Subcutaneous adipose tissue (tissue), 4 donors: ENCODE measurements around the gene PTTG1IP. TPM values are rescaled to one million over a fixed set of nuclear protein-coding genes. Genes with fewer than 3 reads are reported as not detected.

Source experiments
- total RNA-seq, 4 donors: library from RNA; depleted of rRNA; stranded (reverse); fragments of >200 nt; gene quantifications; one replicate each; pipeline ENCODE4 v1.1.0, GENCODE V29; 2016
- TF ChIP-seq, protein P1 (sequence below): fragments of 450-650 bp; IDR thresholded peaks from one replicate; pipeline ENCODE4 v1.5.1; 2016; ENCODE audit warnings: low read depth, mild to moderate bottlenecking, control low read depth, antibody characterized with exemption, moderate library complexity

The PTTG1IP gene
- total RNA-seq, 4 donors from 2014 or later, result 131 to 244 (median 148) TPM

DNA sequence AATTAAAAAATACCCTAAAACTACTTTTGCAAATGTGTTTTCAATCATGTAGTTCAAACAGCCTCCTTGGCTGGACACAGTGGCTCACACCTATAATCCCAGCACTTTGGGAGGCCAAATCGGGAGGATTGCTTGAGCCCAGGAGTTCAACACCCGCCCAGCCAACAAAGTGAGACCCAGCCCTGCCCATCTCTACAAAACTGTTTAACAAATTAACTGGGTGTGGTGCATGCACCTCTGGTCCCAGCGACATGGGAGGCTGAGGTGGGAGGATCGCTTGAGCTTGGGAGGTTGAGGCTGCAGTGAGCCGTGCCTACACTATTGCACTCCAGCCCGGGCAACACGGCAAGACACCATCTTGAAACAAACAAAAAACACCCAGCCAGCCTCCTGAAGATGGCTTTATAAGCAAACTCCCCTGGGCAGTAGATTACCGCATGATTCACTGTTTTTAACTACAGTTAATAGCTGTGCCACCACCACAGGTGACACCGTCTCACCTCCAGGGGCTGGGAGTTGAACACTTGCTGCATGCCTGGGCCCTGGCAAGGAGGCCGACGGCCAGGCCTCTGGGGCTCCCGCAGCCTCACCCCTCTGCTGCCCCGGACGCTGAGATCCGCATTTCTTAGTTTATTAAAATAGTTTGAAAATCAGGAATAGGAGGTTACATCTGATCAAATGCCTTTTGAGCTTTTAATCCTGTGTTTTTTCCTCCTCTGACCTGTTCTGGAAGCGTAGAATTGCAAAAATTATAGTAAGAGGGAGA, 16.2 kb downstream of the PTTG1IP start:
- TF ChIP-seq, protein P1, sequence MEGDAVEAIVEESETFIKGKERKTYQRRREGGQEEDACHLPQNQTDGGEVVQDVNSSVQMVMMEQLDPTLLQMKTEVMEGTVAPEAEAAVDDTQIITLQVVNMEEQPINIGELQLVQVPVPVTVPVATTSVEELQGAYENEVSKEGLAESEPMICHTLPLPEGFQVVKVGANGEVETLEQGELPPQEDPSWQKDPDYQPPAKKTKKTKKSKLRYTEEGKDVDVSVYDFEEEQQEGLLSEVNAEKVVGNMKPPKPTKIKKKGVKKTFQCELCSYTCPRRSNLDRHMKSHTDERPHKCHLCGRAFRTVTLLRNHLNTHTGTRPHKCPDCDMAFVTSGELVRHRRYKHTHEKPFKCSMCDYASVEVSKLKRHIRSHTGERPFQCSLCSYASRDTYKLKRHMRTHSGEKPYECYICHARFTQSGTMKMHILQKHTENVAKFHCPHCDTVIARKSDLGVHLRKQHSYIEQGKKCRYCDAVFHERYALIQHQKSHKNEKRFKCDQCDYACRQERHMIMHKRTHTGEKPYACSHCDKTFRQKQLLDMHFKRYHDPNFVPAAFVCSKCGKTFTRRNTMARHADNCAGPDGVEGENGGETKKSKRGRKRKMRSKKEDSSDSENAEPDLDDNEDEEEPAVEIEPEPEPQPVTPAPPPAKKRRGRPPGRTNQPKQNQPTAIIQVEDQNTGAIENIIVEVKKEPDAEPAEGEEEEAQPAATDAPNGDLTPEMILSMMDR, result no peak

DNA sequence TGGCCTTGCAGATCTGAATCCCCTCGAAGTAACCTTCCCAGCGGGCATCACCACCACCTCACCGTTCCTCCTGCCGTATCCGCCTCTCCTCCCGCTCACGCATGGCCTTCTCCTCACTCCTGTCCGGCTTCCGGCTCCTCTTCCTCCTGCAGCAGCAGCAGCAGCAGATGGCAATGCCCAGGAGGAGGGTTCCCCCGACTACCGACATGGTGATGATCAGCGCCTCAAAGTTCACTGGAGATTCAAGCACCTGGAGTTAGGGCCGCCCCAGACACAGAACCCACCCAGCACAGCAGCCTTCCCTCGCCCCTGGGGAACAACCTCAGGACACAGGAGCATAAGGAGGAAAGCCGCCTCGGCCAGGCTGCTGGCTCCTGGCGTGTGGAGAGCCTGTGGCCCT, 17.4 kb downstream of the PTTG1IP start:
- TF ChIP-seq, protein P1, result no peak

DNA sequence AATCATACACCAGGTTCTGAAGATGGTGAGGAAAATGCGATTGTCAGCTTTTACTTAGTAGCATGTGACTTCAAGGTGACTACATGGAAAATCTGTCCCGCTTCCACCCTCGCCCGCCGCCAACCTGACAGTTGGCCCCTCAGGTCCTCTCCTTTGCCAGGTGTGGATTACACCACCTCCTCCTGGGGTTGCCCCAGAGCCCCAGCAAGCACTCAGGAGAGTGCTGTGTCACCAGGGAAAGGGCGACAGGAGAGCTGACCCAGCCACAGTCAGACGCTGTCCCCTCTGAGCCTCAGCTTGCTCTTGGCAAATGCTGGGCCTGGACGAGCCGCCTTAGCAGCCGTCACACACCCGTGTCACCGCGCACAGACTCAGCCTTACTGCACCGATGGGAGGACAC, 17.9 kb downstream of the PTTG1IP start:
- TF ChIP-seq, protein P1, result no peak

DNA sequence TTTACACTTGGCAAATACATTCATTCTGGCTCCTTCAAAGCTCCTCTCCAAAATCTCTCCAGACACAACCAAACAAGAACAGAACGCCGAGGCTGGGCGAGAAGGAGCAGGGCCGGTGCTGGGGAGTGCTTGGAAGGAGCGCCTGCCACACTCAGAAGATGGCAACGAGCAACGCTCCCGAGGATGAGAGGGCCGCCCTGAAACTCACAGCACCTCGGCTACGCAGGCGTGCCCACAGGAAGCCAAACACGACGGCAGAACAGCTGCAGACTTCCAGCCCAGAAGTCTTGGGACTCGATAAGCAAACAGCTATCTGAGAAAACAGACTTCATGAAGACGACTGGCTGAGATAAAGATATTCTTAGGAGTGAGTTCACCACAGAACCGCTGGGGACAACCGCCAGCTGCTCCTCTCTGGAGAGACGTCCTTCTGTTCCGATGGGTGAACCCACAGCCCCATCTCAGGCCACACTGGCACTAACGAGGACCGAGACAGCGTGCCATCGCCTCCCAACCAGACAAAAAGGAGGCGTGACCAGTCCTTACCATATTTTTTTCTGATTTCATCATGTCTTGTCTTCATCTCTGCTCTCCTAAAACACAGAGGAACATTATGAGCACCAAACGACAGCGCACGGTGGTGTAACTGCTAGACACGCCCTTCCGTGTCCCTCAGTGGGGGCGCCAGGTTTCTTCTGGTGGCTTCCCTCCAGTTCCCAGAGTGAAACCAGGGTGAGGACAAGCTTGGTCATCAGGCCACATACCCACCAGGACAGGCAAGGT, 18.6 kb downstream of the PTTG1IP start:
- TF ChIP-seq, protein P1, result no peak

DNA sequence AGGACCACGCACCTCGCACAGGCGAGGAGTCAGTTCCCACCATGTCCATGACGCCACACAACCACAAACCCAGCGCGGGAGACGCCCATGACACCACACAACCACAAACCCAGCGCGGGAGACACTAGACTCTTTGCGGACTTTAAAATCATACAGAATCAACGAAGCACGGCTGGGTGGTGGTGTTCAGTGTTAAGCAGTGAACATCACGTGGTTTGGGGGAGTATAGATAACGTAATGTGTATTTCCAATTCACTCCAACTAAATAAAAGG, 19.2 kb downstream of the PTTG1IP start:
- TF ChIP-seq, protein P1, result no peak

DNA sequence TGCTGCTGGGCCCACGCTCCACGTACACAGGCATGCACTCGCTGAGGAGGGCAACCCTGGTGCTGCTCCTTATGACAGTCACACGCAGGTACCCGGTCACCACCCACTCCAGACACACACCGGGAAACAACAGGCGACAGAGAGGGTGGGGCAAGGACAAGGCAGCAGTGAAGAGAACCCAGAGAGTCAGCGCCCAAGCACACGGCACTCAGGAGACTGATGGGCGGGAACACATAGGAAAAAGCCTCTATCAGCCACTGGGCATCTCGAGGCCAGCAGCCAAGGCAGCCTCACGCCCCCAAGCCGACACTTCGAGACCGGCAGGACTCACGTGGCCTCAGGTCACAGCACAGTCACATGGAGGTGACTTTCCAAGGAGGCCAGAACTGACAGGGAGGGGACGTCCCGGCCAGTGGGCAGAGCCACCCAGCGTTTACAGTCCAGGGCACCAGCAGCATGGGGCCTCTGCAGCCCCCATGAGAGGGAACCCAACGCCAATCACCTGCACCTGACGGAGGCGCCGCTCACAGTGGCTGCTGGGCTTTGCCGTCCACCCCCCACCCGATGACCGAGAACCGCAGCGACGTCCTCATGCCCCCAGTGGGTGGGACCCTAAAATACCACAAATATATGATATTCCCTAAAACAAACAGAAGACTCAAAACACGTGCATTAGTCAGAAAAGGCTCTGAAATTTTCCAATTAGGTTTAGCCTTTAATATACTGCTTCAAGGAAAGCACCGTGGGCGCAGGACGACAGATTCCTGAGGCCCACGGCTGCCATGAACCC, 19.7 kb downstream of the PTTG1IP start:
- TF ChIP-seq, protein P1, result no peak
